IPS-20b (cell line): ENCODE measurements around the gene LY6G6C.

ENCODE experiments used
- H3K27ac ChIP-seq: one replicate; pipeline ENCODE4 v1.5.1; 2013; ENCODE audit warnings: low read length
- H3K27me3 ChIP-seq: 2 replicates; pipeline ENCODE4 v1.6.1; 2013; ENCODE audit warnings: mild to moderate bottlenecking, low read length, inconsistent platforms; ENCODE audit not compliant: insufficient read depth
- H3K36me3 ChIP-seq: 2 replicates; pipeline ENCODE4 v1.6.1; 2013; ENCODE audit warnings: low read depth, mild to moderate bottlenecking, inconsistent platforms, low read length, moderate library complexity; ENCODE audit not compliant: insufficient read depth
- H3K4me1 ChIP-seq: 2 replicates; pipeline ENCODE4 v1.6.1; 2013; ENCODE audit warnings: mild to moderate bottlenecking, control low read depth, inconsistent platforms, low read length, moderate library complexity; ENCODE audit not compliant: insufficient read depth
- H3K4me3 ChIP-seq: 2 replicates; pipeline ENCODE4 v1.5.1; 2013; ENCODE audit warnings: mild to moderate bottlenecking, low read length, inconsistent platforms
- H3K9ac ChIP-seq: 2 replicates; pipeline ENCODE4 v1.6.1; 2013; ENCODE audit warnings: low read depth, mild to moderate bottlenecking, inconsistent platforms, low read length, moderate library complexity
- H3K9me3 ChIP-seq: 2 replicates; pipeline ENCODE4 v1.6.1; 2013; ENCODE audit warnings: mild to moderate bottlenecking, low read depth, low read length, inconsistent platforms; ENCODE audit not compliant: insufficient read depth

LY6G6C gene

GRCh38 chr6:31697555-31697954 is 24.0 kb downstream of the LY6G6C start:
- no peaks in the 10 kb centered on the region for H3K9me3 ChIP-seq
- peaks cover 5% of the 10 kb centered on the region; the same call in 1 of the 2 replicates for H3K4me1 ChIP-seq
- H3K36me3 ChIP-seq, result peaks cover 51% of the 10 kb centered on the region
- no peak overlapping the region for H3K27ac ChIP-seq
- no peak overlapping the region for H3K4me3 ChIP-seq
- no peak overlapping the region for H3K9ac ChIP-seq
- no peaks in the 10 kb centered on the region for H3K27me3 ChIP-seq

GRCh38 chr6:31693535-31693934 is 28.0 kb downstream of the LY6G6C start:
- no peak overlapping the region for H3K9ac ChIP-seq
- no peaks in the 10 kb centered on the region for H3K27me3 ChIP-seq
- no peaks in the 10 kb centered on the region for H3K9me3 ChIP-seq
- H3K4me3 ChIP-seq, result no peak overlapping the region
- H3K4me1 ChIP-seq, result no peaks in the 10 kb centered on the region
- peaks cover 71% of the 10 kb centered on the region for H3K36me3 ChIP-seq
- H3K27ac ChIP-seq, result no peak overlapping the region

GRCh38 chr6:31692886-31693285 is 28.7 kb downstream of the LY6G6C start:
- H3K27me3 ChIP-seq, result no peaks in the 10 kb centered on the region
- no peaks in the 10 kb centered on the region for H3K9me3 ChIP-seq
- H3K36me3 ChIP-seq, result peaks cover 78% of the 10 kb centered on the region
- no peaks in the 10 kb centered on the region for H3K4me1 ChIP-seq
- H3K27ac ChIP-seq, result no peak overlapping the region
- H3K9ac ChIP-seq, result no peak overlapping the region
- no peak overlapping the region for H3K4me3 ChIP-seq

- Histone ChIP-seq H3K4me1 (no peaks in the 10 kb centered on the region), H3K27me3 (no peaks in the 10 kb centered on the region), H3K9me3 (no peaks in the 10 kb centered on the region), H3K9ac (no peak overlapping the region), H3K27ac (no peak overlapping the region), H3K4me3 (no peak overlapping the region), H3K36me3 (peaks cover 77% of the 10 kb centered on the region)
These were observed 29.2 kb downstream of the LY6G6C start for GRCh38 chr6:31692353-31692752.

- H3K9ac ChIP-seq, result no peak overlapping the region
- no peaks in the 10 kb centered on the region for H3K27me3 ChIP-seq
- H3K4me3 ChIP-seq, result no peak overlapping the region
- H3K4me1 ChIP-seq, result no peaks in the 10 kb centered on the region
- no peak overlapping the region for H3K27ac ChIP-seq
- H3K9me3 ChIP-seq, result no peaks in the 10 kb centered on the region
- H3K36me3 ChIP-seq, result peaks cover 80% of the 10 kb centered on the region
These were observed 29.9 kb downstream of the LY6G6C start for GRCh38 chr6:31691564-31692108.

- H3K9me3 ChIP-seq, result no peaks in the 10 kb centered on the region
- no peak overlapping the region for H3K9ac ChIP-seq
- no peaks in the 10 kb centered on the region for H3K27me3 ChIP-seq
- no peak overlapping the region for H3K27ac ChIP-seq
- no peak overlapping the region for H3K4me3 ChIP-seq
- no peaks in the 10 kb centered on the region for H3K4me1 ChIP-seq
- H3K36me3 ChIP-seq, result peaks cover 80% of the 10 kb centered on the region
These were observed 30.5 kb downstream of the LY6G6C start for GRCh38 chr6:31691078-31691463.

- peaks cover 82% of the 10 kb centered on the region for H3K36me3 ChIP-seq
- H3K4me3 ChIP-seq, result no peak overlapping the region
- H3K27ac ChIP-seq, result no peak overlapping the region
These were observed 31.1 kb downstream of the LY6G6C start for GRCh38 chr6:31690231-31691077.

GRCh38 chr6:31689249-31690110 is 32.1 kb downstream of the LY6G6C start:
- Histone ChIP-seq H3K9me3 (no peaks in the 10 kb centered on the region), H3K27me3 (no peaks in the 10 kb centered on the region), H3K27ac (no peak overlapping the region), H3K9ac (no peak overlapping the region), H3K4me3 (no peak overlapping the region), H3K36me3 (peaks cover 72% of the 10 kb centered on the region), H3K4me1 (no peaks in the 10 kb centered on the region)

More at GRCh38 chr6:31690231-31691077, 31.1 kb downstream of the LY6G6C start:
- Histone ChIP-seq H3K9me3 (no peaks in the 10 kb centered on the region), H3K9ac (no peak overlapping the region), H3K4me1 (no peaks in the 10 kb centered on the region), H3K27me3 (no peaks in the 10 kb centered on the region)

- Histone ChIP-seq H3K9me3 (no peaks in the 10 kb centered on the region), H3K4me1 (no peaks in the 10 kb centered on the region), H3K27me3 (no peaks in the 10 kb centered on the region), H3K4me3 (no peak overlapping the region), H3K9ac (no peak overlapping the region), H3K27ac (no peak overlapping the region), H3K36me3 (peaks cover 64% of the 10 kb centered on the region)
These were observed 33.5 kb downstream of the LY6G6C start for GRCh38 chr6:31687860-31688693.

- H3K9ac ChIP-seq, result no peak overlapping the region
- H3K27ac ChIP-seq, result no peak overlapping the region
- H3K4me1 ChIP-seq, result no peaks in the 10 kb centered on the region
- H3K27me3 ChIP-seq, result peaks cover 6% of the 10 kb centered on the region
- no peaks in the 10 kb centered on the region for H3K9me3 ChIP-seq
- peaks cover 58% of the 10 kb centered on the region for H3K36me3 ChIP-seq
- no peak overlapping the region for H3K4me3 ChIP-seq
These were observed 34.2 kb downstream of the LY6G6C start for GRCh38 chr6:31687321-31687720.

GRCh38 chr6:31686483-31686882 is 35.1 kb downstream of the LY6G6C start:
- H3K27ac ChIP-seq, result no peak overlapping the region
- H3K36me3 ChIP-seq, result peaks cover 51% of the 10 kb centered on the region
- no peaks in the 10 kb centered on the region for H3K4me1 ChIP-seq

More at GRCh38 chr6:31686483-31686882, 35.1 kb downstream of the LY6G6C start:
- Histone ChIP-seq H3K9ac (no peak overlapping the region), H3K27me3 (peaks cover 14% of the 10 kb centered on the region), H3K9me3 (no peaks in the 10 kb centered on the region), H3K4me3 (no peak overlapping the region)
